GM12801 (cell line): Measurements from ENCODE around the gene CAMSAP2.

Source experiments
- CTCF ChIP-seq: IDR thresholded peaks from one replicate; pipeline ENCODE4 v1.5.1; 2011; ENCODE audit warnings: control low read depth; ENCODE audit not compliant: insufficient read length; ENCODE audit errors: extremely low read depth

CAMSAP2 gene

GRCh38 chr1:200837931-200838571 is 99.4 kb downstream of the CAMSAP2 start:
- TF ChIP-seq CTCF: no peak

- TF ChIP-seq CTCF: no peak
Measured at GRCh38 chr1:200838676-200839445, 100.2 kb downstream of the CAMSAP2 start.

- TF ChIP-seq CTCF: no peak
Measured at GRCh38 chr1:200845360-200845759, 106.7 kb downstream of the CAMSAP2 start.

GRCh38 chr1:200846398-200846797 is 107.7 kb downstream of the CAMSAP2 start:
- no peak for TF ChIP-seq CTCF

- no peak for TF ChIP-seq CTCF
Measured at GRCh38 chr1:200849430-200849829, 110.7 kb downstream of the CAMSAP2 start.

GRCh38 chr1:200850554-200850953 is 111.9 kb downstream of the CAMSAP2 start:
- no peak for TF ChIP-seq CTCF

- no peak for TF ChIP-seq CTCF
Measured at GRCh38 chr1:200856716-200857357, 118.1 kb downstream of the CAMSAP2 start.
